ENCODE data around the gene SREK1.

- TF ChIP-seq CTCF (IDR thresholded peaks at IDR 0.05; ENCODE audit: low read length) (no peak), EZH2 (IDR thresholded peaks at IDR 0.05; ENCODE audit: borderline replicate concordance, low read length) (no peak)
These were observed 8.0 kb upstream of the SREK1 start for GRCh38 chr5:66136053-66136452.

All from OCI-LY1 (cell line).